Measurements from ENCODE around the gene EXD3. TPM values are rescaled to one million over a fixed set of nuclear protein-coding genes. Genes with fewer than 3 reads are reported as not detected.
A peak's percentile ranks its signal among the peaks of the same experiment; 100 is the strongest.

Gene EXD3
- total and polyA plus RNA-seq, 2 of the 13 experiments (the other 11 are each of a cell fraction or from before 2014, with no cell fraction given) = 2.7 to 4.8 TPM

- BruUV-seq (replicated peaks) = no TSS peak
- no peak overlapping the region for H3K27ac ChIP-seq (ENCODE audit: extremely low read length, insufficient read depth, low read length)
- H3K79me2 ChIP-seq (ENCODE audit: insufficient read depth, low read length) = no peaks in the 10 kb centered on the region
- H3K9me3 ChIP-seq (ENCODE audit: low read length) = no peaks in the 10 kb centered on the region
- ATAC-seq (peak; percentile 1), DNase-seq (ENCODE audit: low spot score) (no peak), FAIRE-seq (no peak)
- intact Hi-C loops (cut with micrococcal nuclease; ENCODE audit: unreplicated experiment) (no loop called here), in situ Hi-C loops (cut with HindIII; ENCODE audit: extremely low pct_ligation_motif_present, low pct_unique_long_range_greater_than_20kb) (no loop called here)
- H3K4me2 ChIP-seq (ENCODE audit: low read depth, low read length) = peak overlapping the region; percentile 68
- H3K9ac ChIP-seq (ENCODE audit: insufficient read depth, low read depth, low read length) = peak overlapping the region; percentile 62
- H3K4me1 ChIP-seq (ENCODE audit: insufficient read depth, low read length) = peaks cover 23% of the 10 kb centered on the region
- WGBS (ENCODE audit: low lambda C conversion rate) = 20% methylated on average over 5 of the region's 20 CpGs
- POLR2A ChIA-PET = interaction anchor here (0.7 kb wide), 1 partner anchor 12 kb away, joined by 5 read pairs; the partner anchor contains the start of genes EXD3 and NOXA1
- no peak overlapping the region for H2AFZ ChIP-seq (ENCODE audit: low read length)
- no peaks in the 10 kb centered on the region for H4K20me1 ChIP-seq (ENCODE audit: insufficient read depth, low read length)
- TF ChIP-seq ZSCAN31 (CRISPR knock-in tag; IDR thresholded peaks at IDR 0.05; ENCODE audit: low read depth) (no peak), NONO (IDR thresholded peaks at IDR 0.05) (no peak), NONO (CRISPR knock-in tag; conservative IDR thresholded peaks at IDR 0.05) (0 out of 2 replicates have a peak, but pooled peaks have one; percentile 5)
- CTCF ChIA-PET (ENCODE audit: low intra/inter-chr PET ratio, low total read pairs) = no interaction called here
- H3K4me3 ChIP-seq (replicated peaks in 1 of 3; ENCODE audit: insufficient read depth in 1 of 3, low read depth in 2 of 3, low read length in 3 of 3) = peak overlapping the region in 1 of 3 experiments; percentile 59; a peak in 1 of 6 replicates
- H3K36me3 ChIP-seq (replicated peaks in 1 of 2; ENCODE audit: control insufficient read depth in 1 of 2, insufficient read depth in 2 of 2, low read length in 2 of 2) = no peaks in the 10 kb centered on the region
- H3K27me3 ChIP-seq (ENCODE audit: control insufficient read depth in 1 of 2, insufficient read depth in 2 of 2, low read length in 2 of 2) = peaks cover 11 to 35% of the 10 kb centered on the region in 2 experiments; a peak in 3 of 5 replicates
These were observed 12.5 kb upstream of the EXD3 start for GRCh38 chr9:137435381-137435891.

- WGBS (ENCODE audit: low lambda C conversion rate) = 75% methylated on average over 4 of the region's 43 CpGs
- H3K9me3 ChIP-seq (ENCODE audit: low read length) = no peaks in the 10 kb centered on the region
- no peak overlapping the region for H3K9ac ChIP-seq (ENCODE audit: insufficient read depth, low read depth, low read length)
- FAIRE-seq = no peak
- in situ Hi-C loops (cut with HindIII; ENCODE audit: extremely low pct_ligation_motif_present, low pct_unique_long_range_greater_than_20kb) (no loop called here), intact Hi-C loops (cut with micrococcal nuclease; ENCODE audit: unreplicated experiment) (no loop called here)
- no peaks in the 10 kb centered on the region for H3K36me3 ChIP-seq (replicated peaks in 1 of 2; ENCODE audit: control insufficient read depth in 1 of 2, insufficient read depth in 2 of 2, low read length in 2 of 2)
- no peak overlapping the region for H2AFZ ChIP-seq (ENCODE audit: low read length)
- no TSS peak for BruUV-seq (replicated peaks)
- ChIA-PET POLR2A (no interaction called here), CTCF (ENCODE audit: low intra/inter-chr PET ratio, low total read pairs) (no interaction called here)
- H3K4me2 ChIP-seq (ENCODE audit: low read depth, low read length) = no peak overlapping the region
- peaks cover 23% of the 10 kb centered on the region for H3K4me1 ChIP-seq (ENCODE audit: insufficient read depth, low read length)
- TF ChIP-seq ZBTB33 (CRISPR knock-in tag; IDR thresholded peaks at IDR 0.05) (peak; percentile 20; the same call in 1 of the 2 replicates), ZFX (CRISPR knock-in tag; IDR thresholded peaks at IDR 0.05; ENCODE audit: low read depth) (0 out of 2 replicates have a peak, but pooled peaks have one; percentile 3), TFAP4 (IDR thresholded peaks at IDR 0.05; ENCODE audit: borderline replicate concordance, low read depth) (no peak)
- no peak overlapping the region for H3K4me3 ChIP-seq (replicated peaks in 1 of 3; ENCODE audit: insufficient read depth in 1 of 3, low read depth in 2 of 3, low read length in 3 of 3)
- H4K20me1 ChIP-seq (ENCODE audit: insufficient read depth, low read length) = no peaks in the 10 kb centered on the region
- no peak for ATAC-seq
- H3K27me3 ChIP-seq (ENCODE audit: control insufficient read depth in 1 of 2, insufficient read depth in 2 of 2, low read length in 2 of 2) = peaks cover 11 to 35% of the 10 kb centered on the region in 2 experiments; a peak in 3 of 5 replicates
- H3K27ac ChIP-seq (ENCODE audit: extremely low read length, insufficient read depth, low read length) = no peak overlapping the region
- DNase-seq (ENCODE audit: low spot score) = no peak
- H3K79me2 ChIP-seq (ENCODE audit: insufficient read depth, low read length) = no peaks in the 10 kb centered on the region
These were observed 11.8 kb upstream of the EXD3 start for GRCh38 chr9:137434498-137435380.
